Esophagus muscularis mucosa (tissue), 4 donors: ENCODE results near the gene VPS9D1. TPM values are rescaled to one million over a fixed set of nuclear protein-coding genes. Genes with fewer than 3 reads are reported as not detected.

ENCODE experiments used
- DNase-seq: peaks from one replicate; pipeline ENCODE4 v3.0.0-alpha.2; 2017; ENCODE audit errors: extremely low spot score
- H3K27ac ChIP-seq, 4 donors: fragments of 200-600 bp; sonication (generic); replicated peaks in 1 of 4; 1 replicate in 3 of 4; 2 replicates in 1 of 4; pipeline ENCODE4 v1.5.1; 2016 to 2019; ENCODE audit warnings: mild to moderate bottlenecking in 1 of 4
- H3K27me3 ChIP-seq, 4 donors: fragments of 200-600 bp; sonication (generic); one replicate each; pipeline versions ENCODE4 v1.5.1 to v1.6.0; 2016 to 2019
- H3K36me3 ChIP-seq, 4 donors: fragments of 200-600 bp; sonication (generic); one replicate each; pipeline ENCODE4 v1.5.1; 2016 to 2019
- H3K4me1 ChIP-seq, 4 donors: fragments of 200-600 bp; sonication (generic); one replicate each; pipeline ENCODE4 v1.5.1; 2016 to 2019
- H3K4me3 ChIP-seq, 4 donors: fragments of 200-600 bp; sonication (generic); 1 replicate in 2 of 4; 2 replicates in 2 of 4; pipeline ENCODE4 v1.5.1; 2016 to 2019; ENCODE audit warnings: mild to moderate bottlenecking in 4 of 4, moderate library complexity in 1 of 4
- H3K9me3 ChIP-seq, 4 donors: fragments of 200-600 bp; sonication (generic); 1 replicate in 3 of 4; 2 replicates in 1 of 4; pipeline ENCODE4 v1.5.1; 2016 to 2019
- EP300 ChIP-seq: sonication (generic); formaldehyde crosslinking; IDR thresholded peaks from one replicate; pipeline ENCODE4 v1.6.1; 2017; ENCODE audit warnings: antibody characterized with exemption
- POLR2A ChIP-seq: fragments of 450-650 bp; IDR thresholded peaks from one replicate; pipeline ENCODE4 v1.6.1; 2017; ENCODE audit warnings: antibody characterized with exemption, moderate library complexity, mild to moderate bottlenecking, low read depth
- POLR2AphosphoS5 ChIP-seq, 2 donors: sonication (generic); formaldehyde crosslinking; IDR thresholded peaks; one replicate each; pipeline ENCODE4 v1.6.1; 2017; ENCODE audit warnings: antibody characterized with exemption in 2 of 2
- WGBS: methylation state at CpG from one replicate; pipeline ENCODE4 v1.1.5; 2018; 5-methylcytosine and 5-hydroxymethylcytosine counted together
- intact Hi-C: fragments of 100-400 bp; cut with DNase I; formaldehyde crosslinking; loops from one replicate; pipeline ENCODE4 v1.15.1; 2023
- total RNA-seq, 4 donors: library from RNA; depleted of rRNA; stranded (reverse); fragments of >200 nt; gene quantifications; one replicate each; pipeline versions ENCODE4 v1.1.0 to v1.2.1, GENCODE V29; 2016
- TF ChIP-seq, protein P1 (sequence below), 3 experiments: fragments of 200-600 bp in 2 of 3; fragments of 450-650 bp in 1 of 3; sonication (generic) in 2 of 3; IDR thresholded peaks; one replicate each; pipeline ENCODE4 v1.5.1; 2017 to 2019; ENCODE audit warnings: antibody characterized with exemption in 3 of 3, mild to moderate bottlenecking in 2 of 3, moderate library complexity in 1 of 3

The VPS9D1 gene
- total RNA-seq, 4 donors from 2014 or later, result 4.6 to 10.2 (median 7.1) TPM

DNA sequence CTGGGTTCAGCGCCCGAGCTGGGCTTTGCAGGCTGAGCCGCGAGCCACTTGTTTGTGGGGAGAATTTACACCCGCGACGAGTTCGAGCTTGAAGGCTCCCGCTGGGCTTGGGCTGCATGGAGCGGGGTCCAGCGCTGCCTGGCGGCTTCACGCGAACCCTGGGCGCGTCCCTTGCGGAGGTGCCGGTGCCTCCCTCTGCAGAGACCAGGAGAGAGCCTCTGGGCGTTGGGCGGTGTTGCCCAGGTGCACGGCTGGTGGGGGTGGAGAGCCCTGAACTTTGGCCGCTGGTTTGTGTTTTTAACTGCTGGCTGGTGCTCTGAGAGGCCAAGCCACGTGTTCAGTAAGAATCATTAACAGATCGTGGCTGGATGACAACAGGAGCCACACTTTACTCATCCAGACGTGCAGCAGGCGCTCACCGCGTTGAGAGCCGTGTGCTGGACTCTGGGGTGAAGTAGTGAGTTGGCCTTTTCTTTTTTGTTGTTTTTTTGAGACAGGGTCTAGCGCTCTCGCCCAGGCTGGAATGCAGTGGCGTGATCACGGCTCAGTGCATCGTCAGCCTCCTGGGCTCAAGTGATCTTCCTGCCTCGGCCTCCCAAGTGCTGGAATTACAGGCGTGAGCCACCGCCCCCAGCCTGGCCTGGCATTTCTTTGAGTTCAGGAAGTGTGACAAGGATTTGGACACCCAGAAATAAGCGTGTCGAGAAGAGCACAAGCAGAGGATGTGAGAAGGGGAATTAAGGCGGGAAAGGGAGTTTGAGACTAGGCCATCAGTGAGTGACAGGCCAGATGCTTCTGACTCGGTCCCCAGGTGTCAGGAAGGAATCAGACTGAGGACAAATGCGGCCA is 33.4 kb downstream of the VPS9D1 start:
- intact Hi-C loops, result no loop called here
- peak overlapping the region; percentile 86 to 99 (median 94) for H3K4me3 ChIP-seq
- no peak for DNase-seq
- 24% methylated on average over 24 of the region's 42 CpGs for WGBS
- H3K4me1 ChIP-seq, result peaks cover 9 to 21% (median 18%) of the 10 kb centered on the region in 4 donors
- peaks cover 15 to 34% (median 27%) of the 10 kb centered on the region in 4 donors for H3K36me3 ChIP-seq
- peak overlapping the region; percentile 83 to 93 (median 88) for H3K27ac ChIP-seq
- no peaks in the 10 kb centered on the region for H3K9me3 ChIP-seq
- no peaks in the 10 kb centered on the region for H3K27me3 ChIP-seq
- TF ChIP-seq POLR2AphosphoS5 (IDR thresholded peaks at IDR 0.05) (no peak), POLR2A (no peak), EP300 (no peak)
- TF ChIP-seq, protein P1, sequence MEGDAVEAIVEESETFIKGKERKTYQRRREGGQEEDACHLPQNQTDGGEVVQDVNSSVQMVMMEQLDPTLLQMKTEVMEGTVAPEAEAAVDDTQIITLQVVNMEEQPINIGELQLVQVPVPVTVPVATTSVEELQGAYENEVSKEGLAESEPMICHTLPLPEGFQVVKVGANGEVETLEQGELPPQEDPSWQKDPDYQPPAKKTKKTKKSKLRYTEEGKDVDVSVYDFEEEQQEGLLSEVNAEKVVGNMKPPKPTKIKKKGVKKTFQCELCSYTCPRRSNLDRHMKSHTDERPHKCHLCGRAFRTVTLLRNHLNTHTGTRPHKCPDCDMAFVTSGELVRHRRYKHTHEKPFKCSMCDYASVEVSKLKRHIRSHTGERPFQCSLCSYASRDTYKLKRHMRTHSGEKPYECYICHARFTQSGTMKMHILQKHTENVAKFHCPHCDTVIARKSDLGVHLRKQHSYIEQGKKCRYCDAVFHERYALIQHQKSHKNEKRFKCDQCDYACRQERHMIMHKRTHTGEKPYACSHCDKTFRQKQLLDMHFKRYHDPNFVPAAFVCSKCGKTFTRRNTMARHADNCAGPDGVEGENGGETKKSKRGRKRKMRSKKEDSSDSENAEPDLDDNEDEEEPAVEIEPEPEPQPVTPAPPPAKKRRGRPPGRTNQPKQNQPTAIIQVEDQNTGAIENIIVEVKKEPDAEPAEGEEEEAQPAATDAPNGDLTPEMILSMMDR (IDR thresholded peaks at IDR 0.05), result no peak

DNA sequence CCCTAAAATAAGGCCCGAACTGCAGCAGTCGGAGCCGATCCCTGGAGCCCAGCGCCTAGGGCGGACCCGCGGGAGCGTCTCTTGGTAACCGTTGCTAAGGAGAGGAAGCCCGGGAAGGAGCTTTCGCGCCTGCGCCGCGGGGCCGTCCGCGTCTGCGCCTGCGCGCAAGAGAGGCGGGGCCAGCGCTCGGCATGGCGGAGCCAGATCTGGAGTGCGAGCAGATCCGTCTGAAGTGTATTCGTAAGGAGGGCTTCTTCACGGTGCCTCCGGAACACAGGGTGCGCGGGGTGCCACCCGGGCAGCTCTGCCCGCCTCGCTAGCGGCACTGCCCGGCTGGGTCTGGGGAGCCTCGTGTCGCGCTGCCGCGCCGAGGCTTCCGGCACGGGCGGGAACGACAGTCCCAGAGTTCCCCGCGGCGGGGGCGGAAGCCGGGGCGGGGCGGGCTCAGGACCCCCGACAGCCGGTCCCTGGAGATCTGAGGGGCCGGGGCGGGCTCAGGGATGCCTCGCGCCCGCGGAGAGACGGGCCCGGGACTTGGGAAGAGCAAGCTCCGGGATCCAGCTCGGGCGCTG is 34.1 kb downstream of the VPS9D1 start, which contains the start of gene CDK10:
Gene CDK10 (plus strand): TSS at position 170 of the 572 bp plus-strand sequence. CDS start 22 bp downstream, at position 192.
- Histone ChIP-seq H3K36me3 (peaks cover 9 to 27% (median 19%) of the 10 kb centered on the region in 4 donors), H3K27ac (peak within 1 kb of the TSS; percentile 83 to 93 (median 88)), H3K27me3 (no peaks in the 10 kb centered on the region), H3K9me3 (no peaks in the 10 kb centered on the region), H3K4me3 (peak within 1 kb of the TSS; percentile 86 to 99 (median 94)), H3K4me1 (peaks cover 9 to 21% (median 18%) of the 10 kb centered on the region in 4 donors)
- DNase-seq, result peak; percentile 96
- WGBS, result 4% methylated on average over 5 of the region's 67 CpGs
- intact Hi-C loops, result no loop called here
- TF ChIP-seq, protein P1 (IDR thresholded peaks at IDR 0.05), result no peak
- TF ChIP-seq POLR2A, result peak; percentile 5
- peak; percentile 81 to 91 for TF ChIP-seq POLR2AphosphoS5 (IDR thresholded peaks at IDR 0.05)
- TF ChIP-seq EP300, result no peak

DNA sequence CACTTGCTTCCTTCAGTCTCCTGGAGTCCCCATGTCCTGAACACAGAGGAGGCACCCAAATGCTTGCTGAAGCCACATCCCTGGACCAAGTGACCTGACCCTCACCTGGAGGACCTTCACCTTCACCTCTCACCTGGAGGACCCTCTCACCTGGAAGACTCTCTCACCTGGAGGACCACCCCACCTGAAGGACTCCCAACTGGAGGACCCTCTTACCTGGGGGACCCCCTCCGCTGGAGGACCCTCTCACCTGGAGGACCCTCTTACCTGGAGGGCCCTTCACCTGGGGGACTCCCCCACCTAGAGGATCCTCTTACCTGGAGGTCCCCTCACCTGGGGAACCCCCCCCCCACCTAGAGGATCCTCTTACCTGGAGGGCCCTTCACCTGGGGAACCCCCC is 34.8 kb downstream of the VPS9D1 start:
- intact Hi-C loops, result no loop called here
- TF ChIP-seq EP300 (no peak), POLR2A (no peak), POLR2AphosphoS5 (IDR thresholded peaks at IDR 0.05) (no peak)
- TF ChIP-seq, protein P1 (IDR thresholded peaks at IDR 0.05), result no peak
- Histone ChIP-seq H3K27ac (no peak overlapping the region), H3K36me3 (peaks cover 3 to 20% (median 13%) of the 10 kb centered on the region in 4 donors), H3K27me3 (no peaks in the 10 kb centered on the region), H3K4me1 (peaks cover 9 to 21% (median 18%) of the 10 kb centered on the region in 4 donors), H3K4me3 (peak overlapping the region in 3 of 4 donors; percentile 86 to 96 (median 91)), H3K9me3 (no peaks in the 10 kb centered on the region)
- WGBS, result no CpG with 5 or more reads among the region's 1 CpG
- DNase-seq, result no peak

DNA sequence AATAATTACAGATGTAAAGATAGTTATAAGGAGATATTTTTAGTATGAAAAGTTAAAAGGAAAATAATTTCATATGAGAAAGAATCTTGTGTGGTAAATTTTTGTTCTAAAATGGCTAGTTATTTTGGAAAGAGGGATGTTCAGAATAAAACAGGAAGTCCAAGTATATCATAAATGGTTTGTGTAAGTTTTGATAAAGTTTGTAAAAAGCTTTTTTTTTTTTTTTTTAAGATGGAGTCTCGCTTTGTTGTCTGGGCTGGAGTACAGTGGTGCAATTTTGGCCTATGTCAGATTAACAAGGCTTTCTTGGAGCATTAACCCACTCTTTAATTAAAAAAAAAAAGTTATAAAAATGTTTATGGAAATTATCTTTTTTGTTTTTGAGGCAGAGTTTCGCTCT is 42.4 kb downstream of the VPS9D1 start:
- no peak for DNase-seq
- H3K4me1 ChIP-seq, result no peaks in the 10 kb centered on the region
- H3K27ac ChIP-seq, result no peak overlapping the region
- no peaks in the 10 kb centered on the region for H3K27me3 ChIP-seq
- 98% methylated on average over 2 of the region's 2 CpGs for WGBS
- no peak overlapping the region for H3K4me3 ChIP-seq
- no peaks in the 10 kb centered on the region for H3K36me3 ChIP-seq
- H3K9me3 ChIP-seq, result no peaks in the 10 kb centered on the region
- TF ChIP-seq EP300 (no peak), POLR2A (no peak), POLR2AphosphoS5 (IDR thresholded peaks at IDR 0.05) (no peak)
- TF ChIP-seq, protein P1 (IDR thresholded peaks at IDR 0.05), result no peak
- intact Hi-C loops, result no loop called here
